Right atrium auricular region (tissue), 2 donors: Measurements from ENCODE around the gene FXYD4. TPM values are rescaled to one million over a fixed set of nuclear protein-coding genes. Genes with fewer than 3 reads are reported as not detected.
A peak's percentile ranks its signal among the peaks of the same experiment; 100 is the strongest.

Experiments
- DNase-seq: peaks from one replicate; pipeline ENCODE4 v3.0.0-alpha.2; 2019; ENCODE audit warnings: low spot score
- H3K27ac ChIP-seq, 2 donors: fragments of 200-600 bp; sonication (generic); 1 replicate in 1 of 2; 2 replicates in 1 of 2; pipeline ENCODE4 v1.5.1; 2016 to 2019
- H3K27me3 ChIP-seq, 2 donors: fragments of 200-600 bp; sonication (generic); one replicate each; pipeline versions ENCODE4 v1.5.1 to v1.6.0; 2017 to 2019
- H3K36me3 ChIP-seq: fragments of 200-600 bp; sonication (generic); one replicate; pipeline ENCODE4 v1.5.1; 2016
- H3K4me1 ChIP-seq, 2 donors: fragments of 200-600 bp; sonication (generic); one replicate each; pipeline versions ENCODE4 v1.5.1 to v1.6.0; 2017 to 2019
- H3K4me3 ChIP-seq, 2 donors: fragments of 200-600 bp; sonication (generic); 1 replicate in 1 of 2; 2 replicates in 1 of 2; pipeline ENCODE4 v1.5.1; 2017 to 2019; ENCODE audit warnings: mild to moderate bottlenecking in 1 of 2, moderate library complexity in 1 of 2
- H3K9me3 ChIP-seq, 2 donors: fragments of 200-600 bp; sonication (generic); one replicate each; pipeline ENCODE4 v1.5.1; 2019
- total RNA-seq, 2 donors: library from RNA; depleted of rRNA; stranded (reverse); fragments of >200 nt; gene quantifications; one replicate each; pipeline ENCODE4 v1.1.0, GENCODE V29; 2016
- TF ChIP-seq, protein P1 (sequence below), 2 donors: fragments of 200-600 bp; sonication (generic); IDR thresholded peaks; one replicate each; pipeline ENCODE4 v1.5.1; 2019; ENCODE audit warnings: antibody characterized with exemption in 2 of 2

The FXYD4 gene
- total RNA-seq, 2 donors from 2014 or later: not detected

DNA sequence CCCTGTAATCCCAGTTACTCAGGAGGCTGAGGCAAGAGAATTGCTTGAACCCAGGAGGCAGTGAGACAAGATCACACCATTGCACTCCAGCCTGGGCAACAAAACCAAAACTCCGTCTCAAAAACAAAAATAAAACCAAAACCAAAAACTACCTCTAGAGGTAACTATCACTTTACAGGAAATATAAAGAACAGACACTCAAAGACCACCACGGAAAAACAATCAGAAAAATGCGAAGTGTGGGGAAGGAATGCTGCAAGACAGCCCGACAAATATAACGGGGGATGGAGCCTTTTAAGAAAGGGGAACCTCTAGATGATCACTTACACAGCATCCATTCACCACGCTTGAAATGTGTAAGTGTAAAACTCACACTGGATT lies 33.3 kb downstream of the FXYD4 start:
- no peak for DNase-seq
- H3K9me3 ChIP-seq: no peaks in the 10 kb centered on the region
- H3K4me3 ChIP-seq: no peak overlapping the region
- H3K36me3 ChIP-seq: peaks cover 2% of the 10 kb centered on the region
- peaks cover 0 to 63% of the 10 kb centered on the region in 2 donors for H3K4me1 ChIP-seq
- H3K27ac ChIP-seq: no peak overlapping the region
- H3K27me3 ChIP-seq: no peaks in the 10 kb centered on the region
- TF ChIP-seq, protein P1, sequence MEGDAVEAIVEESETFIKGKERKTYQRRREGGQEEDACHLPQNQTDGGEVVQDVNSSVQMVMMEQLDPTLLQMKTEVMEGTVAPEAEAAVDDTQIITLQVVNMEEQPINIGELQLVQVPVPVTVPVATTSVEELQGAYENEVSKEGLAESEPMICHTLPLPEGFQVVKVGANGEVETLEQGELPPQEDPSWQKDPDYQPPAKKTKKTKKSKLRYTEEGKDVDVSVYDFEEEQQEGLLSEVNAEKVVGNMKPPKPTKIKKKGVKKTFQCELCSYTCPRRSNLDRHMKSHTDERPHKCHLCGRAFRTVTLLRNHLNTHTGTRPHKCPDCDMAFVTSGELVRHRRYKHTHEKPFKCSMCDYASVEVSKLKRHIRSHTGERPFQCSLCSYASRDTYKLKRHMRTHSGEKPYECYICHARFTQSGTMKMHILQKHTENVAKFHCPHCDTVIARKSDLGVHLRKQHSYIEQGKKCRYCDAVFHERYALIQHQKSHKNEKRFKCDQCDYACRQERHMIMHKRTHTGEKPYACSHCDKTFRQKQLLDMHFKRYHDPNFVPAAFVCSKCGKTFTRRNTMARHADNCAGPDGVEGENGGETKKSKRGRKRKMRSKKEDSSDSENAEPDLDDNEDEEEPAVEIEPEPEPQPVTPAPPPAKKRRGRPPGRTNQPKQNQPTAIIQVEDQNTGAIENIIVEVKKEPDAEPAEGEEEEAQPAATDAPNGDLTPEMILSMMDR (IDR thresholded peaks at IDR 0.05): no peak

DNA sequence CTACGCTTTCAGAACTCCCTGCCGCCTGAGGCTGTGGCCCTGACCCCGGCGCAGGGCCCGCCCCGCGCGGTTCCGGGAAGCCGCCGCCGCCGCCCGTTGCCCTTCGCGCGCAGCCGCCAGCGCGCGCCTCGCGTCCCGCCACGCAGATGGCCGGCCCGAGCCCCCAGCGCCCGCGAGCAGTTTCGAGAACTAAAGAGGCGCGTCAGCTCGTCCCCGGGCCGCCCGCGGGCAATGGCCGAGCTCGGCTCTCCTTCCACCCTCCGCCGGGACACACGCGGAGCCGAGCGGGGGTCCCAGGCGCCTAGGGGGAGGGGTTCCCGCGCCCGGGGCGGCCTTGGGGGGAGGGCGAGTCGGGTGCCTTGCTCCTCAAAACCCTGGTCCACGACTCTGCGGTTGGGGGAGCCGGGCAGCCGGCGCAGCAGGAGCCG lies 35.7 kb downstream of the FXYD4 start:
- no peak for DNase-seq
- Histone ChIP-seq H3K27me3 (no peaks in the 10 kb centered on the region), H3K27ac (peak overlapping the region; percentile 98 to 100), H3K9me3 (no peaks in the 10 kb centered on the region), H3K4me1 (peaks cover 0 to 59% of the 10 kb centered on the region in 2 donors), H3K4me3 (peak overlapping the region; percentile 69 to 77), H3K36me3 (no peaks in the 10 kb centered on the region)
- TF ChIP-seq, protein P1 (IDR thresholded peaks at IDR 0.05): no peak

DNA sequence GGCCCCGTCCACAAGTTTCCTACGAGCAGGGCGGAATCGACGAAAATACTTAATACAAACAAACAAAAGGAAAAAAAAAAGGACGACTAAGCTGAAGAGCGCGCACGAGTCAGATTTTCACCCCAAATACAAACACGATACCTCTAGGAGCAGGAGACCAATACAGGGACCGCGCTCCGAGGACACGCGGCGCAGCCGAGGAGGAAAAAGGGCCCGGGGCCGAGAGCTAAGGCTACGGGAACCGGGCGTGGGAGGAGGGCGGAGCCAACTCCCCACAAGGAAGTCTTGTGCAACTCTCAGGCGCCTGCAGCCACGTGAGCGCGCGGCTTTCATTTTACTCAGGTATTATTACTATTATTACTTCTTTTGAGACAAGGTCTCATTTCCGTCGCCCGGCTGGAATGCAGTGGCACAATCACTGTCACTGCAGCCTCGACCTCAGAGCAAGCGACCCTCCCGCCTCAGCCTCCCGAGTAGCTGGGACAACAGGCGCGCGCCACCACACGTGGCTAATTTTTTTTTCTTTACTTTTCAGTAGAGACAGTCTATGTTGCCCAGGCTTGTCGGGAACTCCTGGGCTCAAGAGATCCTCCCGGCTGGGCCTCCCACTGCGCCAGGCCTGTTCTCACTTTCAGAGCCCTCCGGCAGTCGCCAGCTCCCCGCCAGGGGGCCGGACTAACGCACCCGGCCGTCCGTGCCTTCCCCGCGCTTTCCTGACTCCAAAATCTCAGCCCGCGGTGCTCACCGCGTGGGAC lies 36.3 kb downstream of the FXYD4 start:
- DNase-seq: peak; percentile 96
- H3K27me3 ChIP-seq: no peaks in the 10 kb centered on the region
- H3K4me1 ChIP-seq: peaks cover 0 to 55% of the 10 kb centered on the region in 2 donors
- TF ChIP-seq, protein P1 (IDR thresholded peaks at IDR 0.05): peak in 1 of 2 donors; percentile 55
- H3K27ac ChIP-seq: peak overlapping the region; percentile 98 to 100
- H3K36me3 ChIP-seq: no peaks in the 10 kb centered on the region
- peak overlapping the region; percentile 69 to 77 for H3K4me3 ChIP-seq
- no peaks in the 10 kb centered on the region for H3K9me3 ChIP-seq

DNA sequence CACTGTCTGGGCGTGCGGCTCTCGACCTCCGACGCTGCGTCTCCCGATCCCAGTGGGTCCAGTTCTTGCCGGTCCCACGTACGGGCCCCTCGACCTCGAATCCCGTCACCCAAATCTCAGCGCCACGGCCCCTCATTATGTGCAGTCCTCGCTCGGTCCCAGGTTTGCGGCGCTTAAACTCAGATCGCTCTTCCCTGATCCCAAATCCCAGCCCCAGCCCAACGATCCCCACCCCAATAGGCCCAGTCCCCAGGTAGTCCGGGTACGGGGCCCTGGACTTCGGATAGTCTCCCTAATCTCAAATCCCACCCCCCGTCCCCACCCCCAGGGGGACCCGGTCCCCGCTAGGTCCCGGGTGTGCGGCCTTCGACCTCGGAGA lies 36.9 kb downstream of the FXYD4 start:
- TF ChIP-seq, protein P1 (IDR thresholded peaks at IDR 0.05): peak; percentile 11 to 21
- H3K9me3 ChIP-seq: no peaks in the 10 kb centered on the region
- peak overlapping the region; percentile 69 to 77 for H3K4me3 ChIP-seq
- DNase-seq: no peak
- H3K36me3 ChIP-seq: no peaks in the 10 kb centered on the region
- H3K27me3 ChIP-seq: no peaks in the 10 kb centered on the region
- H3K4me1 ChIP-seq: peaks cover 0 to 49% of the 10 kb centered on the region in 2 donors
- H3K27ac ChIP-seq: peak overlapping the region; percentile 98 to 100

DNA sequence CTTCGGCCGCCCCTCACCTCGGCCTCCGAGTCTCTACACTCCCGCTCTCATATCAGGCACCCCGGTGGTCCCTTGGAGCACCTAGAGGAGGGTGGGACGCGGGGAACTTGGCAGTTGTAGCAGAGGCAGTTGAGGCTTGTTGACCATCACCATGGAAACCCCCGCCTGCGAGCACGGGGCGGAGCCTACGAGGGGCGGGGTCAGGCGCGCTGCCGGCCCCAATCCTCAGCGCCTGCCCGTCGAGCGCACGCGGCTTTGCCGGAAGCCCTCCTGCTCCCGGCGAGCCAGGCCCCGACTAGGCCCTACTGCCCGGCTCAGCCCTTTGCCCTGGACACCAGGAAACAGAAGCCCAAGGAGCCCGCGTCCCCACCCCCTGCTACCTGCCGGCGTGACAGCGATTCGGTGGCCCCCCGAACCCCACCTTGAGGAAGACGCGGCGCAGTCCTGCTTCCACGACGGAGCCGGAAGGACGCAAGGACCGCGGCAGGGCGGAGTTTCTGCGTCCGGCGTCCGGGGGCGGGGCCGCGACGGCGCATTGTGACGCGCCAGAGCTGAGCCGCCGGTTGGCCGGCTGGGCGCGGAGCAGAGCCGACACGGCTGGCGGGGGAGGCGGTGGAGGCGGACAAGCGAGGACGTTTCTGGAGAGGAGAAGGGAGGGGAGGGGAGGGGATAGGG lies 37.4 kb downstream of the FXYD4 start, which contains the start of gene HNRNPF:
Gene HNRNPF (minus strand): TSS at position 477 of the 675 bp plus-strand sequence. CDS start 21,302 bp downstream, outside the sequence.
- H3K4me1 ChIP-seq: peaks cover 0 to 44% of the 10 kb centered on the region in 2 donors
- peak; percentile 95 for DNase-seq

More for the DNA sequence above, 37.4 kb downstream of the FXYD4 start, which contains the start of gene HNRNPF:
- peak within 1 kb of the TSS; percentile 98 to 100 for H3K27ac ChIP-seq
- peak within 1 kb of the TSS; percentile 69 to 77 for H3K4me3 ChIP-seq
- no peaks in the 10 kb centered on the region for H3K9me3 ChIP-seq
- TF ChIP-seq, protein P1 (IDR thresholded peaks at IDR 0.05): no peak
- H3K27me3 ChIP-seq: no peaks in the 10 kb centered on the region
- H3K36me3 ChIP-seq: no peaks in the 10 kb centered on the region
